ENCODE data around the gene CLDND1.

CLDND1 gene

GRCh38 chr3:98545940-98546339 lies 23.2 kb upstream of the CLDND1 start:
- no peak for TF ChIP-seq CTCF (IDR thresholded peaks at IDR 0.05)

GRCh38 chr3:98542623-98543022 lies 19.9 kb upstream of the CLDND1 start:
- no peak for TF ChIP-seq CTCF (IDR thresholded peaks at IDR 0.05)

- TF ChIP-seq CTCF (IDR thresholded peaks at IDR 0.05) = no peak
These were observed 19.0 kb upstream of the CLDND1 start for GRCh38 chr3:98541695-98542094.

GRCh38 chr3:98540346-98540745 lies 17.6 kb upstream of the CLDND1 start:
- no peak for TF ChIP-seq CTCF (IDR thresholded peaks at IDR 0.05)

GRCh38 chr3:98536456-98537017 lies 13.8 kb upstream of the CLDND1 start:
- TF ChIP-seq CTCF (IDR thresholded peaks at IDR 0.05) = no peak

- no peak for TF ChIP-seq CTCF (IDR thresholded peaks at IDR 0.05)
These were observed 12.0 kb upstream of the CLDND1 start for GRCh38 chr3:98534734-98535133.

- no peak for TF ChIP-seq CTCF (IDR thresholded peaks at IDR 0.05)
These were observed 11.5 kb upstream of the CLDND1 start for GRCh38 chr3:98534168-98534567.

Data from LNCAP (cell line).